NB4 (cell line): ENCODE measurements around the gene HDDC2.

Experiments used
- CTCF ChIP-seq: IDR thresholded peaks from one replicate; pipeline ENCODE4 v1.5.1; 2012; ENCODE audit warnings: low read depth, low read length
- POLR2A ChIP-seq: IDR thresholded peaks from 2 replicates; pipeline ENCODE4 v1.6.1; 2011; ENCODE audit warnings: mild to moderate bottlenecking; ENCODE audit not compliant: insufficient read length; ENCODE audit errors: extremely low read depth
- TF ChIP-seq, protein P1 (sequence below): IDR thresholded peaks from 2 replicates; pipeline ENCODE4 v1.6.1; 2011; ENCODE audit warnings: low read depth, low read length

DNA sequence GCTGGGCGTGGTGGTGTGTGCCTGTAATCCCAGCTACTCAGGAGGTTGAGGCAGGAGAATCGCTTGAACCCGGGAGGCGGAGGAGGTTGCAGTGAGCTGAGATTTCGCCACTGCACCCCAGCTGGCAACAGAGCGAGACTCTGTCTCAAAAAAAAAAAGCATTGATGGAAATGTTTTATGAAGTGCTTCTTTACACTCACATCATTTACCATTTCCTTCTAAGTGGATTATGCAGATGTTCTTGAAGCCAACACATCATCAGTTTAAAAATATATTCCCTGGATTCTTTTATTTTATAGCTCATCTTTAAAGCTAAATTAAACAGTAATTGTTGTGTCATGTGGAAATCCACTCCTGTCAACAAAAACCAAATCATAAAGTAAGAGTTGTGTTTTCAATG is 35.9 kb upstream of the HDDC2 start:
- TF ChIP-seq CTCF (no peak), POLR2A (no peak)
- TF ChIP-seq, protein P1, sequence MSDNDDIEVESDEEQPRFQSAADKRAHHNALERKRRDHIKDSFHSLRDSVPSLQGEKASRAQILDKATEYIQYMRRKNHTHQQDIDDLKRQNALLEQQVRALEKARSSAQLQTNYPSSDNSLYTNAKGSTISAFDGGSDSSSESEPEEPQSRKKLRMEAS: no peak
